Suprapubic skin (tissue), 4 donors: ENCODE results near the gene STAB2. TPM values are rescaled to one million over a fixed set of nuclear protein-coding genes. Genes with fewer than 3 reads are reported as not detected.

Experiments
- DNase-seq, 2 donors: peaks; one replicate each; pipeline ENCODE4 v3.0.0-alpha.2; 2019; ENCODE audit warnings: low spot score in 2 of 2
- H3K27ac ChIP-seq: fragments of 200-600 bp; sonication (generic); one replicate; pipeline ENCODE4 v1.5.1; 2019
- H3K27me3 ChIP-seq: fragments of 200-600 bp; sonication (generic); one replicate; pipeline ENCODE4 v1.5.1; 2019
- H3K36me3 ChIP-seq: fragments of 200-600 bp; sonication (generic); one replicate; pipeline ENCODE4 v1.5.1; 2019
- H3K4me1 ChIP-seq: fragments of 200-600 bp; sonication (generic); one replicate; pipeline ENCODE4 v1.5.1; 2019
- H3K4me3 ChIP-seq: fragments of 200-600 bp; sonication (generic); one replicate; pipeline ENCODE4 v1.5.1; 2019; ENCODE audit warnings: mild to moderate bottlenecking
- H3K9me3 ChIP-seq: fragments of 200-600 bp; sonication (generic); one replicate; pipeline ENCODE4 v1.5.1; 2019
- CTCF ChIP-seq, 2 donors: fragments of 200-600 bp in 1 of 2; fragments of 450-650 bp in 1 of 2; sonication (generic) in 1 of 2; IDR thresholded peaks; one replicate each; pipeline ENCODE4 v1.5.1; 2016 to 2019; ENCODE audit warnings: antibody characterized with exemption in 2 of 2, mild to moderate bottlenecking in 1 of 2, moderate library complexity in 1 of 2
- EP300 ChIP-seq: sonication (generic); formaldehyde crosslinking; IDR thresholded peaks from one replicate; pipeline ENCODE4 v1.6.1; 2017; ENCODE audit warnings: antibody characterized with exemption
- POLR2A ChIP-seq, 2 donors: fragments of 450-650 bp; IDR thresholded peaks; one replicate each; pipeline ENCODE4 v1.6.1; 2017; ENCODE audit warnings: antibody characterized with exemption in 2 of 2, mild to moderate bottlenecking in 2 of 2, moderate library complexity in 2 of 2
- POLR2AphosphoS5 ChIP-seq, 3 donors: sonication (generic); formaldehyde crosslinking; IDR thresholded peaks; one replicate each; pipeline ENCODE4 v1.6.1; 2017; ENCODE audit warnings: antibody characterized with exemption in 3 of 3
- WGBS: methylation state at CpG from one replicate; pipeline ENCODE4 v1.1.5; 2018; 5-methylcytosine and 5-hydroxymethylcytosine counted together
- total RNA-seq, 4 donors: library from RNA; depleted of rRNA; stranded (reverse); fragments of >200 nt; gene quantifications; one replicate each; pipeline ENCODE4 v1.1.0, GENCODE V29; 2016

STAB2 gene
- total RNA-seq, 4 donors from 2014 or later: 0.34 TPM; not detected in 3

GRCh38 chr12:103729499-103729898 lies 142.4 kb downstream of the STAB2 start:
- Histone ChIP-seq H3K27me3 (no peaks in the 10 kb centered on the region), H3K36me3 (no peaks in the 10 kb centered on the region), H3K27ac (no peak overlapping the region), H3K9me3 (no peaks in the 10 kb centered on the region), H3K4me1 (no peaks in the 10 kb centered on the region), H3K4me3 (no peak overlapping the region)
- no peak for DNase-seq
- no peak for TF ChIP-seq EP300
- no peak for TF ChIP-seq POLR2AphosphoS5 (IDR thresholded peaks at IDR 0.05)
- TF ChIP-seq CTCF (IDR thresholded peaks at IDR 0.05): no peak
- TF ChIP-seq POLR2A (IDR thresholded peaks at IDR 0.05): no peak
- WGBS: 81% methylated on average over 1 of the region's 1 CpG

GRCh38 chr12:103731539-103731938 lies 144.5 kb downstream of the STAB2 start:
- 100% methylated on average over 1 of the region's 1 CpG for WGBS
- no peak for DNase-seq
- Histone ChIP-seq H3K9me3 (no peaks in the 10 kb centered on the region), H3K4me3 (no peak overlapping the region), H3K4me1 (no peaks in the 10 kb centered on the region), H3K36me3 (no peaks in the 10 kb centered on the region), H3K27me3 (no peaks in the 10 kb centered on the region), H3K27ac (no peak overlapping the region)
- TF ChIP-seq POLR2A (IDR thresholded peaks at IDR 0.05) (no peak), EP300 (no peak), CTCF (IDR thresholded peaks at IDR 0.05) (no peak), POLR2AphosphoS5 (IDR thresholded peaks at IDR 0.05) (no peak)

GRCh38 chr12:103734863-103735262 lies 147.8 kb downstream of the STAB2 start:
- H3K4me3 ChIP-seq: no peak overlapping the region
- no peaks in the 10 kb centered on the region for H3K27me3 ChIP-seq
- no peaks in the 10 kb centered on the region for H3K36me3 ChIP-seq
- no peak for DNase-seq
- H3K9me3 ChIP-seq: no peaks in the 10 kb centered on the region
- H3K27ac ChIP-seq: no peak overlapping the region
- TF ChIP-seq CTCF (IDR thresholded peaks at IDR 0.05) (no peak), EP300 (no peak), POLR2A (IDR thresholded peaks at IDR 0.05) (no peak), POLR2AphosphoS5 (IDR thresholded peaks at IDR 0.05) (no peak)
- 90% methylated on average over 2 of the region's 2 CpGs for WGBS
- no peaks in the 10 kb centered on the region for H3K4me1 ChIP-seq

GRCh38 chr12:103735291-103735690 lies 148.2 kb downstream of the STAB2 start:
- no peaks in the 10 kb centered on the region for H3K9me3 ChIP-seq
- 89% methylated on average over 8 of the region's 8 CpGs for WGBS
- no peaks in the 10 kb centered on the region for H3K4me1 ChIP-seq
- DNase-seq: no peak
- no peak for TF ChIP-seq POLR2AphosphoS5 (IDR thresholded peaks at IDR 0.05)
- TF ChIP-seq POLR2A (IDR thresholded peaks at IDR 0.05): no peak
- no peak for TF ChIP-seq CTCF (IDR thresholded peaks at IDR 0.05)
- no peak for TF ChIP-seq EP300
- H3K4me3 ChIP-seq: no peak overlapping the region
- no peaks in the 10 kb centered on the region for H3K36me3 ChIP-seq
- no peaks in the 10 kb centered on the region for H3K27me3 ChIP-seq
- no peak overlapping the region for H3K27ac ChIP-seq

GRCh38 chr12:103736572-103736971 lies 149.5 kb downstream of the STAB2 start:
- H3K36me3 ChIP-seq: no peaks in the 10 kb centered on the region
- H3K4me1 ChIP-seq: no peaks in the 10 kb centered on the region
- H3K4me3 ChIP-seq: no peak overlapping the region
- H3K27ac ChIP-seq: no peak overlapping the region
- H3K9me3 ChIP-seq: no peaks in the 10 kb centered on the region
- H3K27me3 ChIP-seq: no peaks in the 10 kb centered on the region
- 89% methylated on average over 1 of the region's 1 CpG for WGBS
- DNase-seq: no peak
- TF ChIP-seq POLR2AphosphoS5 (IDR thresholded peaks at IDR 0.05) (no peak), CTCF (IDR thresholded peaks at IDR 0.05) (no peak), POLR2A (IDR thresholded peaks at IDR 0.05) (no peak), EP300 (no peak)
